ENCODE measurements around the gene UMOD. TPM values are rescaled to one million over a fixed set of nuclear protein-coding genes. Genes with fewer than 3 reads are reported as not detected.
"Not testable (repeated sequence)": the region's sequence is repeated elsewhere in the genome, so short reads cannot be mapped to it uniquely, and the experiment has no call there.

UMOD gene
- total RNA-seq, 4 donors from 2014 or later = not detected

DNA sequence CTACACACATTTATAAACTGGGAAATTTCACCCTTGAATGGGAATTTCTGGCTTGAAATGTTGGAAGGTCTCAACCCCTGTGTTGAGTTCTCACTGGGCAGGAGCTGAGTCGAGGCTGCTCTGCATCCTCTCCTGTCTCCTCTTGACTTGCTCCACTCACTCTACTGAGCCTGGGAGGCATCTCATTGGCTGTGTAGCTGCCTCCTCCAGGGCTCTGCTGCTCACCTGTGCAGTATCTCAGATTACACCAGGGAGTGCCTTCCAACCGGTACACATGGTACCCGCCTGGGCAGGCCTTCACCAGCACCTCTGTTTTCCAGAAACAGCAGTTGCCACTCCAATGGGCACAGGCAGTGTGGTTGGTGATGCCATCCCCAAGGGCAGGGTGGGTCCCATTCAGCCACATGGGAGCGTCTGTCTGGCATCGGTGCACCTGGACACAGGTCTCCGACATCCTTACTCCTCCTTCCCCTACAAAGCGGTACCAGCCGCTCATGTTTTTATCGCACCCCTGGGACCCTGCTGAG lies 28.9 kb downstream of the UMOD start:
- no peak for TF ChIP-seq POLR2A (IDR thresholded peaks at IDR 0.05)
- TF ChIP-seq, protein P1, sequence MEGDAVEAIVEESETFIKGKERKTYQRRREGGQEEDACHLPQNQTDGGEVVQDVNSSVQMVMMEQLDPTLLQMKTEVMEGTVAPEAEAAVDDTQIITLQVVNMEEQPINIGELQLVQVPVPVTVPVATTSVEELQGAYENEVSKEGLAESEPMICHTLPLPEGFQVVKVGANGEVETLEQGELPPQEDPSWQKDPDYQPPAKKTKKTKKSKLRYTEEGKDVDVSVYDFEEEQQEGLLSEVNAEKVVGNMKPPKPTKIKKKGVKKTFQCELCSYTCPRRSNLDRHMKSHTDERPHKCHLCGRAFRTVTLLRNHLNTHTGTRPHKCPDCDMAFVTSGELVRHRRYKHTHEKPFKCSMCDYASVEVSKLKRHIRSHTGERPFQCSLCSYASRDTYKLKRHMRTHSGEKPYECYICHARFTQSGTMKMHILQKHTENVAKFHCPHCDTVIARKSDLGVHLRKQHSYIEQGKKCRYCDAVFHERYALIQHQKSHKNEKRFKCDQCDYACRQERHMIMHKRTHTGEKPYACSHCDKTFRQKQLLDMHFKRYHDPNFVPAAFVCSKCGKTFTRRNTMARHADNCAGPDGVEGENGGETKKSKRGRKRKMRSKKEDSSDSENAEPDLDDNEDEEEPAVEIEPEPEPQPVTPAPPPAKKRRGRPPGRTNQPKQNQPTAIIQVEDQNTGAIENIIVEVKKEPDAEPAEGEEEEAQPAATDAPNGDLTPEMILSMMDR (IDR thresholded peaks at IDR 0.05) = no peak
- intact Hi-C loops (cut with DNase I; ENCODE audit: low total_unique reads) = no loop called here
- H3K4me3 ChIP-seq (ENCODE audit: low read depth, poor library complexity, severe bottlenecking) = no peak overlapping the region
- WGBS, 2 donors = 63 to 68% methylated on average over 9 of the region's 9 CpGs
- DNase-seq (ENCODE audit: low spot score in 2 of 2) = no peak

DNA sequence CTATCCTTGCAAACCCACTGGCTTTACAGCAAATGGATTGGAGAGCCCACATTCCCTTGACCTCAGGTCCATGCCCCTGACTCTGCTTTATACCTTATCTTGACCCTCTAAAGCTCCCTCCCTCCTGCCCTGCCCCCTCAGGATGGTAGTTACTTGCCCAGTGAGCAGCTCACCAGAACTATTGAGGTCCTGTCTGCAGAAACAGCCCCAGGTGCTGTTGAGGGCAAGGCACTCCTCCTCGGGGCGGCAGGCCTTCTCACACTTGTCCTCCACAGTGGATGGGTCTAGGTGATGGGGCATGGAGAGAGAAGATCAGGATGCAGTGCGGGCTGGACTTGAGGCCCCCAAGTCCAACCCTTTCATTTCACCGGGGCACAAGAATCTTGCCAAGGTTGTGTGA lies 29.8 kb downstream of the UMOD start:
- no peak overlapping the region for H3K4me3 ChIP-seq (ENCODE audit: low read depth, poor library complexity, severe bottlenecking)
- TF ChIP-seq, protein P1 (IDR thresholded peaks at IDR 0.05) = no peak
- TF ChIP-seq POLR2A (IDR thresholded peaks at IDR 0.05) = no peak
- DNase-seq (ENCODE audit: low spot score in 2 of 2) = no peak
- 81 to 94% methylated on average over 4 of the region's 4 CpGs for WGBS, 2 donors
- intact Hi-C loops (cut with DNase I; ENCODE audit: low total_unique reads) = no loop called here

DNA sequence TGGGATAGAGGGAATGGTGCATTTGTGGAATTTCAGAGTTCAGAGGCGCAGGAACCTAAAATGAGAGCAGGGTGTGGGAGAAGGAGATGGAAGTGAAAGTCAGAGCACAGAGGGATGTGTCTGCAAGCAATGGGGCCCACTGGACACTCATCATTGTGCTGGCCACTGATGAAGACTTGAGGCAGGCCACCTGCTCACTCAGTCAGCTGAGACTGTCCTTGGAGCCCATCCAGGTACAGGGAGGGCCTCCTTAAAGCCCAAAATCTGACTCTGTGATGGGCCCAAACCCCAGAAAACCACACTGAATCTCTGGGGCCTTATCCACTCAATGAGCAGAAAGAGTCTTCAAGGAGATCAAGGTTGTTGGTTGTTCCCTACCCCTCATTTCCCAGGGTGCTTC lies 30.8 kb downstream of the UMOD start:
- intact Hi-C loops (cut with DNase I; ENCODE audit: low total_unique reads) = no loop called here
- no peak overlapping the region for H3K4me3 ChIP-seq (ENCODE audit: low read depth, poor library complexity, severe bottlenecking)
- WGBS, 2 donors = 67 to 79% methylated on average over 1 of the region's 1 CpG
- DNase-seq (ENCODE audit: low spot score in 2 of 2) = no peak
- TF ChIP-seq, protein P1 (IDR thresholded peaks at IDR 0.05) = no peak
- TF ChIP-seq POLR2A (IDR thresholded peaks at IDR 0.05) = no peak

DNA sequence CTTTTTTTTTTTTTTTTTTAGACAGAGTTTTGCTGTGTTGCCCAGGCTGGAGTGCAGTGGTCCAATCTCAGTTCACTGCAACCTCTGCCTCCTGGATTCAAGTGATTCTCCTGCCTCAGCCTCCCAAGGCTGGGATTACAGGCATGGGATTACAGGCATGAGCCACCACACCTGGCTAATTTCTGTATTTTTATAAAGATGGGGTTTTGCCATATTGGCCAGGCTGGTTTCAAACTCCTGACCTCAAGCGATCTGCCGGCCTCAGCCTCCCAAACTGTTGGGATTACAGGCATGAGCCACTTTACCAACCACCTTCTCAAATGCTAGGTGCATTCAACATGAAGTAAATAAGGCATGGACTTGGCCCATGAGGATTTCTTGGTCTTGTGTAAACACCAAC lies 31.5 kb downstream of the UMOD start:
- DNase-seq (ENCODE audit: low spot score in 2 of 2); intact Hi-C loops (cut with DNase I; ENCODE audit: low total_unique reads); H3K4me3 ChIP-seq (ENCODE audit: low read depth, poor library complexity, severe bottlenecking): not testable (repeated sequence)
- WGBS, 2 donors = 94 to 100% methylated on average over 2 of the region's 2 CpGs

DNA sequence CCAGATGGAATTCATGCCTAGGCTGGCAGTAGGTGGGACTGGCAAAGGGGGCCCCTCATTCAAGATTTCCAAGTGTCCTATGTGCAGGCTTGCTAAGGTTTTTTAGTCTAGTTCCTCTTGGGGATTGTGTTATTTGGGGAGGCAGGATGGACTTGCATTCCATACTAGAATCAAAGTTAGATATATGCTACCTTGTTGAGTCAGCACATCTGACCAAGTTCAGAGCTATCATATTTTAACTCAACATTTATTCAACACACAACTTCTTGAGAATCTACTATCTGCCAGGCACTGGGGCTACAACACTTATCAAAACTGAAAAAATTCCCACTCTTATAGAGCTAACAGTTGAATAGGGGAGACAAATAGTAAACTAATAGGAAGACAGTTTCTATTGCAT lies 31.9 kb downstream of the UMOD start:
- TF ChIP-seq POLR2A (IDR thresholded peaks at IDR 0.05) = no peak
- TF ChIP-seq, protein P1 (IDR thresholded peaks at IDR 0.05) = no peak
- H3K4me3 ChIP-seq (ENCODE audit: low read depth, poor library complexity, severe bottlenecking) = no peak overlapping the region
- intact Hi-C loops (cut with DNase I; ENCODE audit: low total_unique reads) = no loop called here
- DNase-seq (ENCODE audit: low spot score in 2 of 2) = no peak

DNA sequence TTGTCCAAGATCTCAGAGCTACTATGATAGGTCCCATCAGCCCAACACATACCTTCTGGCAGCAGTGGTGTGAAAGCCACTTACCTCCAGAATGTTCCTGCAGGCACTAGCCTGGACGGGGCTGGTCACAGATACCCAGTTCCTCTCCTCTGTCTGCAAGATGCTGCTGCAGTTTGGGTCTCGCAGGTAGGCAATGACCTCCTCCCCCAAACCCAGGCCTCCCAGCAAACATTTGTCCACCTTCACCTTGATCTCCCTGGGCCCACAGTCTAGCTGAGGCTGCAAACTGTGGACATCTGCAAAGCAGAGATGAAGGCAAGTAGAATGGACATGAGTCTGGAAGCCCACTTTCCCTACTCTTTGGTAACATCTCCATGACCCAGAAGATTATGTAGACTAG lies 32.3 kb downstream of the UMOD start:
- intact Hi-C loops (cut with DNase I; ENCODE audit: low total_unique reads) = no loop called here
- no peak for TF ChIP-seq POLR2A (IDR thresholded peaks at IDR 0.05)
- TF ChIP-seq, protein P1 (IDR thresholded peaks at IDR 0.05) = no peak
- no peak for DNase-seq (ENCODE audit: low spot score in 2 of 2)
- WGBS, 2 donors = 81 to 94% methylated on average over 1 to 2 of the region's 2 CpGs
- no peak overlapping the region for H3K4me3 ChIP-seq (ENCODE audit: low read depth, poor library complexity, severe bottlenecking)
